Activated T-cell treated with anti-CD3 and anti-CD28 coated beads for 48 hours (primary cell): ENCODE results near the gene DNAH8.

ENCODE experiments used
- DNase-seq: peaks from one replicate; pipeline ENCODE4 v3.0.0-alpha.2; 2020; ENCODE audit warnings: low read depth

The DNAH8 gene

GRCh38 chr6:39016839-39017546, 301.9 kb downstream of the DNAH8 start:
- no peak for DNase-seq

GRCh38 chr6:39017547-39017880, 302.4 kb downstream of the DNAH8 start:
- no peak for DNase-seq

GRCh38 chr6:39018103-39018502, 303.0 kb downstream of the DNAH8 start:
- DNase-seq, result no peak

GRCh38 chr6:39020136-39020535, 305.0 kb downstream of the DNAH8 start:
- DNase-seq, result no peak

- DNase-seq, result no peak
Observed at GRCh38 chr6:39021041-39021440, 305.9 kb downstream of the DNAH8 start.

GRCh38 chr6:39021779-39022178, 306.7 kb downstream of the DNAH8 start:
- no peak for DNase-seq

- DNase-seq, result no peak
Observed at GRCh38 chr6:39026175-39026574, 311.1 kb downstream of the DNAH8 start.

- DNase-seq, result peak; percentile 44
Observed at GRCh38 chr6:39029156-39030011, 314.3 kb downstream of the DNAH8 start.

GRCh38 chr6:39035681-39036080, 320.6 kb downstream of the DNAH8 start:
- DNase-seq, result no peak

GRCh38 chr6:39037082-39037508, 322.0 kb downstream of the DNAH8 start:
- no peak for DNase-seq

- no peak for DNase-seq
Observed at GRCh38 chr6:39037707-39038106, 322.6 kb downstream of the DNAH8 start.

GRCh38 chr6:39040080-39040673, 325.1 kb downstream of the DNAH8 start:
- no peak for DNase-seq

GRCh38 chr6:39041072-39041471, 326.0 kb downstream of the DNAH8 start:
- DNase-seq, result no peak

GRCh38 chr6:39043776-39044175, 328.7 kb downstream of the DNAH8 start:
- DNase-seq, result no peak

- no peak for DNase-seq
Observed at GRCh38 chr6:39044181-39044580, 329.1 kb downstream of the DNAH8 start.

- no peak for DNase-seq
Observed at GRCh38 chr6:39047434-39048327, 332.6 kb downstream of the DNAH8 start.

- DNase-seq, result peak; percentile 18
Observed at GRCh38 chr6:39048481-39049399, 333.6 kb downstream of the DNAH8 start, which contains the start of gene GLP1R. Gene GLP1R, plus strand, starts transcription at chr6:39048781. Its CDS starts 60 bp downstream, at chr6:39048841.

- DNase-seq, result no peak
Observed at GRCh38 chr6:39049575-39050283, 334.6 kb downstream of the DNAH8 start.

GRCh38 chr6:39050453-39051112, 335.5 kb downstream of the DNAH8 start:
- no peak for DNase-seq
